MM.1S (cell line): ENCODE data around the gene COPZ2.

ENCODE experiments used
- DNase-seq: peaks from one replicate; pipeline ENCODE4 v3.0.0-alpha.2; 2015
- H2AFZ ChIP-seq: fragments of 300-600 bp; sonication (generic); 2 replicates; pipeline ENCODE4 v1.6.0; 2016; ENCODE audit warnings: antibody characterized with exemption, low read length
- H3F3A ChIP-seq: fragments of 300-600 bp; sonication (generic); 2 replicates; pipeline ENCODE4 v1.6.1; 2016; ENCODE audit warnings: mild to moderate bottlenecking, antibody characterized with exemption, low read length, moderate library complexity, mixed read lengths; ENCODE audit not compliant: insufficient read depth
- H3K27ac ChIP-seq: fragments of 300-600 bp; sonication (generic); 2 replicates; pipeline ENCODE4 v1.5.1; 2016; ENCODE audit warnings: mild to moderate bottlenecking, low read length
- H3K27me3 ChIP-seq: fragments of 300-600 bp; sonication (generic); replicated peaks from 2 replicates; pipeline ENCODE4 v1.6.0; 2016; ENCODE audit warnings: low read length; ENCODE audit not compliant: insufficient read depth
- H3K36me3 ChIP-seq: fragments of 300-600 bp; sonication (generic); replicated peaks from 2 replicates; pipeline ENCODE4 v1.6.1; 2016; ENCODE audit warnings: mild to moderate bottlenecking, low read length, mixed read lengths; ENCODE audit not compliant: insufficient read depth
- H3K4me1 ChIP-seq: fragments of 300-600 bp; sonication (generic); 2 replicates; pipeline ENCODE4 v1.6.1; 2016; ENCODE audit warnings: low read length, mixed read lengths
- H3K4me2 ChIP-seq: fragments of 300-600 bp; sonication (generic); 2 replicates; pipeline ENCODE4 v1.6.0; 2016; ENCODE audit warnings: low read depth, low read length
- H3K4me3 ChIP-seq: fragments of 300-600 bp; sonication (generic); 2 replicates; pipeline ENCODE4 v1.5.1; 2016; ENCODE audit warnings: low read length, mixed read lengths
- H3K79me2 ChIP-seq: fragments of 300-600 bp; sonication (generic); 2 replicates; pipeline ENCODE4 v1.6.1; 2016; ENCODE audit warnings: mixed run types, low read length, mixed read lengths
- H3K9ac ChIP-seq: fragments of 300-600 bp; sonication (generic); 2 replicates; pipeline ENCODE4 v1.6.1; 2016; ENCODE audit warnings: low read length, mixed read lengths
- H3K9me2 ChIP-seq: fragments of 300-600 bp; sonication (generic); replicated peaks from 2 replicates; pipeline ENCODE4 v1.6.1; 2016; ENCODE audit warnings: mild to moderate bottlenecking, low read length, mixed read lengths; ENCODE audit not compliant: insufficient read depth
- H3K9me3 ChIP-seq: fragments of 300-600 bp; sonication (generic); replicated peaks from 2 replicates; pipeline ENCODE4 v1.6.1; 2016; ENCODE audit warnings: mild to moderate bottlenecking, low read length, mixed read lengths; ENCODE audit not compliant: insufficient read depth
- H4K20me1 ChIP-seq: fragments of 300-600 bp; sonication (generic); 2 replicates; pipeline ENCODE4 v1.6.1; 2016; ENCODE audit warnings: mild to moderate bottlenecking, low read length, moderate library complexity, mixed read lengths; ENCODE audit not compliant: insufficient read depth
- CTCF ChIP-seq: fragments of 300-600 bp; sonication (generic); IDR thresholded peaks from 2 replicates; pipeline ENCODE4 v1.5.1; 2016; ENCODE audit warnings: antibody characterized with exemption, low read length, mixed read lengths
- EZH2 ChIP-seq: fragments of 300-600 bp; sonication (generic); optimal IDR thresholded peaks from 2 replicates; pipeline ENCODE3; 2017; ENCODE audit warnings: low read depth, mild to moderate bottlenecking, antibody characterized with exemption, low read length, mixed read lengths
- EZH2phosphoT487 ChIP-seq: fragments of 300-600 bp; sonication (generic); IDR thresholded peaks from 2 replicates; pipeline ENCODE4 v1.6.1; 2018; ENCODE audit warnings: antibody characterized with exemption, low read length

COPZ2 gene

GRCh38 chr17:48010193-48010592, 27.4 kb downstream of the COPZ2 start:
- no peak for DNase-seq
- H3F3A ChIP-seq, result no peaks in the 10 kb centered on the region
- no peaks in the 10 kb centered on the region for H3K79me2 ChIP-seq
- no peak overlapping the region for H2AFZ ChIP-seq
- H3K9ac ChIP-seq, result no peak overlapping the region
- no peak overlapping the region for H3K4me2 ChIP-seq
- H3K4me1 ChIP-seq, result 0 out of 2 replicates have a peak, but pooled peaks cover 4% of the 10 kb centered on the region
- no peaks in the 10 kb centered on the region for H3K9me2 ChIP-seq
- no peaks in the 10 kb centered on the region for H3K9me3 ChIP-seq
- no peaks in the 10 kb centered on the region for H4K20me1 ChIP-seq
- TF ChIP-seq CTCF (no peak), EZH2phosphoT487 (no peak), EZH2 (no peak)
- no peak overlapping the region for H3K27ac ChIP-seq
- no peaks in the 10 kb centered on the region for H3K36me3 ChIP-seq
- H3K27me3 ChIP-seq, result peaks cover 8% of the 10 kb centered on the region; the same call in 1 of the 2 replicates
- no peak overlapping the region for H3K4me3 ChIP-seq

DNA sequence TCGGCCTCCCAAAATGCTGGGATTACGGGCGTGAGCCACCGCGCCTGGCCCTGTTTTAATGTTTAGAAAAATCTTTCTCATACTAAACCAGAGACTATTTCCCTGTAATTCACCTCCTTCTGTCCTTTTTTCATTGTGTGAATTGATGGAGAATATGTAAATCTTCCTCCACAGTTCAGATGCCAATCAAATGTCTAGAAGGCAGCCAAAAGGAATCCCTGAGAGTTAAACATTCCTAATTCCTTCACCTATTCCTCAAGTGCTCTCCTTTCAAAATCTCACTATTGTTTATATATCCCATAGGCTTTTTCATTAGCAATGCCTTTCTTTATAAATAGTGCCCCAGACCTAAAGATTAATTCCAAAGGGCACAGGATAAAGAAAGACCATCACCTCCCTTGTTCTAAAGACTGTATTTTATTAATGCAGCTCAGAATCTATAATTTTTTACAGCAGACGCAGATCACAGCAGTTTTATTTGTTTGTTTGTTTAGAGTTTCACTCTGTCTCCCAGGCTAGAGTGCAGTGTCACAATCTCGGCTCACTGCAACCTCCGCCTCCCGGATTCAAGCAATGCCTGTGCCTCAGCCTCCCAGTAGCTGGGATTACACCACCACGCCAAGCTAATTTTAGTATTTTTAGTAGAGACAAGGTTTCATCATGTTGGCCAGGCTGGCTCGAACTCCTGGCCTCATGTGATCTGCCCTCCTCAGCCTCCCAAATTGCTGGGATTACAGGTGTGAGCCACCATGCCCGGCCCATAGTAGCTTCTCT, 30.5 kb downstream of the COPZ2 start:
- Histone ChIP-seq H3K79me2 (no peaks in the 10 kb centered on the region), H3K36me3 (no peaks in the 10 kb centered on the region), H3K9me2 (no peaks in the 10 kb centered on the region), H3F3A (no peaks in the 10 kb centered on the region), H3K4me2 (no peak overlapping the region), H2AFZ (no peak overlapping the region), H3K9me3 (no peaks in the 10 kb centered on the region), H3K4me3 (no peak overlapping the region), H3K9ac (no peak overlapping the region), H3K4me1 (0 out of 2 replicates have a peak, but pooled peaks cover 5% of the 10 kb centered on the region), H3K27ac (no peak overlapping the region), H4K20me1 (no peaks in the 10 kb centered on the region), H3K27me3 (peaks cover 12% of the 10 kb centered on the region; the same call in 1 of the 2 replicates)
- no peak for DNase-seq
- TF ChIP-seq CTCF (no peak), EZH2phosphoT487 (no peak), EZH2 (no peak)

GRCh38 chr17:48004983-48005382, 32.6 kb downstream of the COPZ2 start:
- Histone ChIP-seq H3K4me2 (no peak overlapping the region), H3K9ac (no peak overlapping the region), H3K36me3 (no peaks in the 10 kb centered on the region), H3K27me3 (peaks cover 11% of the 10 kb centered on the region; the same call in 1 of the 2 replicates), H3K9me2 (no peaks in the 10 kb centered on the region), H3K79me2 (no peaks in the 10 kb centered on the region), H3F3A (no peaks in the 10 kb centered on the region), H3K27ac (no peak overlapping the region), H3K9me3 (no peaks in the 10 kb centered on the region), H3K4me1 (0 out of 2 replicates have a peak, but pooled peaks cover 5% of the 10 kb centered on the region), H2AFZ (no peak overlapping the region), H4K20me1 (no peaks in the 10 kb centered on the region), H3K4me3 (no peak overlapping the region)
- DNase-seq, result no peak
- TF ChIP-seq EZH2phosphoT487 (no peak), EZH2 (no peak), CTCF (no peak)
